HG03108 (cell line): ENCODE data around the gene ZNF862.
"Not testable (repeated sequence)": the region's sequence is repeated elsewhere in the genome, so short reads cannot be mapped to it uniquely, and the experiment has no call there.

Experiments
- ATAC-seq: cut with Tn5 transposase; IDR thresholded peaks from one replicate; pipeline ENCODE4 v1.9.1; 2021; ENCODE audit warnings: moderate library complexity; ENCODE audit not compliant: unreplicated experiment

The ZNF862 gene

GRCh38 chr7:149879271-149879743, 41.1 kb downstream of the ZNF862 start:
- no peak for ATAC-seq

DNA sequence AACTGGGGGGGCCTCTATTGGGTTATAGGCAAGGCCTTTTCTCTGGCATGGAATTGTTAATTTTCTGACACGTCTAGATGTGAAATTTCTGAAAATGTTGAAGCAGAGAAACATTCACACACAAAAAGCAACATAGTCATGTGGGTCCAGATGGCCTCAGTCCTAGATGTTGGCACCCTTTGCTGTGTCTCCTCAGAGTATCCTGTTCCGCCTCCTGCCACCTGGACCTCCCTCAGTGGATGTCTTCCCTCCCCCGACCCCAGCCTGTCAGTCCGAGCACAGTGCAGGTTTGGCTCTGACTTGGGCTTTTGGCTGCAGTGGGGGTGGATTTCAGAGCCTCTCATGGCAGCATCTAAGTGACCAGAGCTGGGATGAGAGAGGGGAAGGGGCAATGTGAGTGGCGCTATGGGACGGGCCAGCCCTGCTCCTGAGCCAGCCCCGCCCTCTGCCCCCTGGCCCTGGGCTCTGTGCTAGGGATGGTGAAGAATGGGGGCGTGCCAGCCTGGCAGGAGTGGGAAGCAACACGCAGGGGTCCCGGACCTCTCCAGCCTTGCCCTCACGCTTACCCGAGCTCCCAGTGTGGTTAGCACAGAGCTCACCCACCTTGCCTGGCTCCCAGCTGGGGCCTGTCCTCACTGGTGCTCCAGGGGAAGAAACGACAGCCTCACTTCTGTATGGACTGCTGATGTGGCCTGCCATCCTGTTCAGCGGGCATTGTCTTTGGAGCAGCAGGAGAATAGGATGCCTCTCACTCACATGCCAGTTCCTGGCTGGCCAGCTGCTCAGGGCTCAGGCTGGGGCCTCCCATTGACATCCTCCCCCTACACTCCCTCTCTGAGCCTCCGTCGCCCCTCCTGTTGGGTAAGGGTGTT, 41.8 kb downstream of the ZNF862 start:
- ATAC-seq = no peak

- ATAC-seq = no peak
These were observed 42.6 kb downstream of the ZNF862 start for GRCh38 chr7:149880638-149881311.

- no peak for ATAC-seq
These were observed 43.4 kb downstream of the ZNF862 start for GRCh38 chr7:149881328-149882247.

- no peak for ATAC-seq
These were observed 44.3 kb downstream of the ZNF862 start for GRCh38 chr7:149882248-149883047.

DNA sequence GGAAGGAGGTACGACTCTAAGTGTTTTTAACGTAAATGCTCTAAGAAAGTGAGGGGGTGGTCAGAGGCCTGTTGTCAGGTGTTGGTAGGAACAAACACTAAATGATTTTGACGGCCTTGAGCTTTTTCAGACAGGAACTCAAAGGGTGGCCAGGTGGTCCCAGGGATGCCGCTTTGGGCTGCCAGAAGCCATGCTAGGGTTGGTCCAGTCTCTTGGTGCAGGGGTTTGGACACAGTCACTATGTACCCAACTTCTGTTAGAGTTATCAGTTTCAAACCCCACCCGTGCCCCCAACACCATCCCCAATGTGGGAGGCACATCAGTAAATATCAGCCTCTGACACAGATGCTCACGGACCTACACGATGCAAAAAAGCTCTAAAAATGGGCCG, 44.9 kb downstream of the ZNF862 start:
- no peak for ATAC-seq

GRCh38 chr7:149883452-149883861, 45.3 kb downstream of the ZNF862 start:
- no peak for ATAC-seq

- ATAC-seq = no peak
These were observed 45.8 kb downstream of the ZNF862 start for GRCh38 chr7:149884016-149884415.

DNA sequence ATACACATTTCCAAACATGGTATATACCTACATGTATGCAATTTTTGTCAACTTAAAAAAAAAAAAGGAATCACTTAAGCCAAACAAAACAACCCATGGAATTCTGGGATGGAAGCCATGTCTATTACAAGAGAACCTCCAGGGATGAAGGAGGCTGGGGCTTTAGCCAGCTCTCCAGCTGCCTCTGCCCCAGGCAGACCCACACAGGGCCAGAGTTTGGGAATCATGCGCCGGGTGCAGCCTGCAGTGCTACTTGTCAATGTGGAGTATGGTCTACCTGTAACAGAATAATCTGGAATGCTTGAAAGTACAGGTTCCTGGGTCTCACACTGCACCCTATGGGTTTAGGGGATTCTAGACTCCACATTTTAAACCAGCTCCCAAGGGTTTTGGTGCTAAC, 46.4 kb downstream of the ZNF862 start:
- ATAC-seq = no peak

- ATAC-seq = no peak
These were observed 47.2 kb downstream of the ZNF862 start for GRCh38 chr7:149885191-149886017.

- no peak for ATAC-seq
These were observed 47.8 kb downstream of the ZNF862 start for GRCh38 chr7:149886018-149886415.

GRCh38 chr7:149887311-149887710, 49.1 kb downstream of the ZNF862 start:
- no peak for ATAC-seq

- ATAC-seq = not testable (repeated sequence)
These were observed 52.5 kb downstream of the ZNF862 start for GRCh38 chr7:149890715-149891114.

DNA sequence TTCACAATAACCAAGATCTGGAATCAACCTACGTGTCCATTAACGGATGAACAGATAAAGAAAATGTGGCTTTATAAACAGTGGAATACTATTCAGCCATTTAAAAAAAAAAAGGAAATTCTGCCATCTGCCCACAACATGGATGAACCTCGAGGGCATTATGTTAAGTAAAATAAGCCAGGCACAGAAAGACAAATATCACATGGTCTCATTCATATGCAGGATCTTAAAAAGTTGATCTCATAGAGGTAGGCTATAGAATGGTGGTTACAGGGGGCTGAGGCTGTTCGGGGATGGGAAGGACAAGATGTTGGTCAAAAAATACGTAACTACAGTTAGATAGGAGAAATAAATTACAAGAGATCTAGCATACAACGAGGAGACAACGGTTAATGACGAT, 56.8 kb downstream of the ZNF862 start:
- not testable (repeated sequence) for ATAC-seq

- ATAC-seq = not testable (repeated sequence)
These were observed 69.7 kb downstream of the ZNF862 start for GRCh38 chr7:149907776-149908376.

DNA sequence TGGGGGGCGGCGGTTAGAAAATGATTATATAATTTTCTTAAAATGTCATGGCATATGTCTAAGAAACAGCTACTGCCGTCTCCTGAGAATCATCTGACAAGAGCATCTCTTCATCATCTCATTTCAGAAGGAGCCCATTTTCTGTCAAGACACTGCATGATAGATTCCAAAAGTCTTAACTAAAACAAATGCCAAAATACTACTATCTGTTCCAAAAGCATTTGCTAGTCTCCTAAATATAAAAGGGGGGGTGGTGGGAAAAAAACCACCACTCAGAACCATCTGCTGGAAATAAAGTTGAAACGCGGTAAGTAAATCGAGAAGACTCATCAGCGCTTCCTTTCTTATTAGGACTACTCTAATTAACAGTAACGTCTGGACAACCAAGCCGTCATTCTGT, 72.0 kb downstream of the ZNF862 start:
- ATAC-seq = not testable (repeated sequence)

- ATAC-seq = not testable (repeated sequence)
These were observed 74.0 kb downstream of the ZNF862 start for GRCh38 chr7:149912126-149912525.
